Peyer's patch (tissue), 4 donors: ENCODE data around the gene ESPN.

Source experiments
- CTCF ChIP-seq, 6 experiments: fragments of 450-650 bp in 4 of 6; fragments of 200-600 bp in 2 of 6; sonication (generic) in 1 of 6; IDR thresholded peaks; one replicate each; pipeline ENCODE4 v1.5.1; 2017 to 2019; ENCODE audit warnings: antibody characterized with exemption in 6 of 6, mild to moderate bottlenecking in 3 of 6, moderate library complexity in 1 of 6
- POLR2A ChIP-seq, 2 donors: fragments of 450-650 bp; IDR thresholded peaks; one replicate each; pipeline ENCODE4 v1.5.1; 2017; ENCODE audit warnings: antibody characterized with exemption in 2 of 2, mild to moderate bottlenecking in 2 of 2, moderate library complexity in 2 of 2

- TF ChIP-seq CTCF (IDR thresholded peaks at IDR 0.05) = no peak
- no peak for TF ChIP-seq POLR2A (IDR thresholded peaks at IDR 0.05)
These were observed 2.4 kb downstream of the ESPN start for GRCh38 chr1:6426972-6427350.
